ENCODE results near the gene ERC1.

DNA sequence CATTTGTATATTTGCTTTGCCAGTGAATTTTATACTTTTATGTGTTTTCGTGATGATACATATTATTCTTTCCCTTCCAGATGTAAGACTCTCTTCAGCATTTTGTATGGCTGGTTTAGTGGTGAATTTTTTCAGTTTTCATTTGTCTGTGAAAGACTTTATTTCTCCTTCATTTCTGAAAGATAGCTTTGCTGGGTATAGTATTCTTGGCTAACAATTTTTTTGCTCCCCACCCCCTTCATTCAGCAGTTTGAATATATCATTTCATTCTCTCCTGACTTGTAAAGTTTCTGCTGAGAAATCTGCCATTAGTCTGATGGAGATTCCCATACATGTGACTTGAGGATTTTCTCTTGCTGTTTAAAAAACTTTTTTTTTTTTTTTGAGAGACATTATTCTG, 72.8 kb downstream of the ERC1 start:
- no peak for TF ChIP-seq RAD21 (IDR thresholded peaks at IDR 0.05; ENCODE audit: low read length)
- TF ChIP-seq, protein P1, sequence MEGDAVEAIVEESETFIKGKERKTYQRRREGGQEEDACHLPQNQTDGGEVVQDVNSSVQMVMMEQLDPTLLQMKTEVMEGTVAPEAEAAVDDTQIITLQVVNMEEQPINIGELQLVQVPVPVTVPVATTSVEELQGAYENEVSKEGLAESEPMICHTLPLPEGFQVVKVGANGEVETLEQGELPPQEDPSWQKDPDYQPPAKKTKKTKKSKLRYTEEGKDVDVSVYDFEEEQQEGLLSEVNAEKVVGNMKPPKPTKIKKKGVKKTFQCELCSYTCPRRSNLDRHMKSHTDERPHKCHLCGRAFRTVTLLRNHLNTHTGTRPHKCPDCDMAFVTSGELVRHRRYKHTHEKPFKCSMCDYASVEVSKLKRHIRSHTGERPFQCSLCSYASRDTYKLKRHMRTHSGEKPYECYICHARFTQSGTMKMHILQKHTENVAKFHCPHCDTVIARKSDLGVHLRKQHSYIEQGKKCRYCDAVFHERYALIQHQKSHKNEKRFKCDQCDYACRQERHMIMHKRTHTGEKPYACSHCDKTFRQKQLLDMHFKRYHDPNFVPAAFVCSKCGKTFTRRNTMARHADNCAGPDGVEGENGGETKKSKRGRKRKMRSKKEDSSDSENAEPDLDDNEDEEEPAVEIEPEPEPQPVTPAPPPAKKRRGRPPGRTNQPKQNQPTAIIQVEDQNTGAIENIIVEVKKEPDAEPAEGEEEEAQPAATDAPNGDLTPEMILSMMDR (conservative IDR thresholded peaks at IDR 0.05; ENCODE audit: low read depth, low read length) = no peak
- TF ChIP-seq SMC3 (IDR thresholded peaks at IDR 0.05; ENCODE audit: low read depth, low read length) = no peak
